HG03342 (cell line): Measurements from ENCODE around the gene CCL22.
"Not testable (repeated sequence)": the region's sequence is repeated elsewhere in the genome, so short reads cannot be mapped to it uniquely, and the experiment has no call there.

Experiments
- ATAC-seq: cut with Tn5 transposase; IDR thresholded peaks from one replicate; pipeline ENCODE4 v1.9.1; 2021; ENCODE audit warnings: mild to moderate bottlenecking, moderate library complexity; ENCODE audit not compliant: unreplicated experiment

The CCL22 gene

GRCh38 chr16:57358527-57359095 is at the start of gene CCL22:
TSS of gene CCL22 (plus strand) at chr16:57358783. CDS start at chr16:57358817, 34 bp downstream.
- ATAC-seq, result peak; percentile 65

- no peak for ATAC-seq
These were observed 47.8 kb upstream of the CCL22 start for GRCh38 chr16:57310801-57311200.

- no peak for ATAC-seq
These were observed 45.1 kb upstream of the CCL22 start for GRCh38 chr16:57313509-57313908.

- ATAC-seq, result no peak
These were observed 44.3 kb upstream of the CCL22 start for GRCh38 chr16:57314161-57314785.

GRCh38 chr16:57315416-57315815 is 43.2 kb upstream of the CCL22 start:
- no peak for ATAC-seq

GRCh38 chr16:57316390-57317017 is 42.1 kb upstream of the CCL22 start:
- no peak for ATAC-seq

GRCh38 chr16:57318240-57318970 is 40.2 kb upstream of the CCL22 start:
- ATAC-seq, result no peak

GRCh38 chr16:57319646-57320045 is 38.9 kb upstream of the CCL22 start:
- no peak for ATAC-seq

GRCh38 chr16:57324749-57325148 is 33.8 kb upstream of the CCL22 start:
- no peak for ATAC-seq

GRCh38 chr16:57325458-57325857 is 33.1 kb upstream of the CCL22 start:
- ATAC-seq, result no peak

GRCh38 chr16:57329718-57330327 is 28.8 kb upstream of the CCL22 start:
- ATAC-seq, result no peak

GRCh38 chr16:57331355-57331754 is 27.2 kb upstream of the CCL22 start:
- no peak for ATAC-seq

GRCh38 chr16:57333402-57333801 is 25.2 kb upstream of the CCL22 start:
- no peak for ATAC-seq

GRCh38 chr16:57335366-57335765 is 23.2 kb upstream of the CCL22 start:
- no peak for ATAC-seq

- no peak for ATAC-seq
These were observed 17.5 kb upstream of the CCL22 start for GRCh38 chr16:57341062-57341440.

GRCh38 chr16:57341441-57342303 is 16.9 kb upstream of the CCL22 start:
- ATAC-seq, result no peak

GRCh38 chr16:57342606-57343005 is 16.0 kb upstream of the CCL22 start:
- not testable (repeated sequence) for ATAC-seq

- no peak for ATAC-seq
These were observed 15.4 kb upstream of the CCL22 start for GRCh38 chr16:57343221-57343620.

- ATAC-seq, result not testable (repeated sequence)
These were observed 14.5 kb upstream of the CCL22 start for GRCh38 chr16:57344094-57344493.

GRCh38 chr16:57345021-57345420 is 13.6 kb upstream of the CCL22 start:
- no peak for ATAC-seq
